Measurements from ENCODE around the gene ABCC2.

- TF ChIP-seq, protein P1, sequence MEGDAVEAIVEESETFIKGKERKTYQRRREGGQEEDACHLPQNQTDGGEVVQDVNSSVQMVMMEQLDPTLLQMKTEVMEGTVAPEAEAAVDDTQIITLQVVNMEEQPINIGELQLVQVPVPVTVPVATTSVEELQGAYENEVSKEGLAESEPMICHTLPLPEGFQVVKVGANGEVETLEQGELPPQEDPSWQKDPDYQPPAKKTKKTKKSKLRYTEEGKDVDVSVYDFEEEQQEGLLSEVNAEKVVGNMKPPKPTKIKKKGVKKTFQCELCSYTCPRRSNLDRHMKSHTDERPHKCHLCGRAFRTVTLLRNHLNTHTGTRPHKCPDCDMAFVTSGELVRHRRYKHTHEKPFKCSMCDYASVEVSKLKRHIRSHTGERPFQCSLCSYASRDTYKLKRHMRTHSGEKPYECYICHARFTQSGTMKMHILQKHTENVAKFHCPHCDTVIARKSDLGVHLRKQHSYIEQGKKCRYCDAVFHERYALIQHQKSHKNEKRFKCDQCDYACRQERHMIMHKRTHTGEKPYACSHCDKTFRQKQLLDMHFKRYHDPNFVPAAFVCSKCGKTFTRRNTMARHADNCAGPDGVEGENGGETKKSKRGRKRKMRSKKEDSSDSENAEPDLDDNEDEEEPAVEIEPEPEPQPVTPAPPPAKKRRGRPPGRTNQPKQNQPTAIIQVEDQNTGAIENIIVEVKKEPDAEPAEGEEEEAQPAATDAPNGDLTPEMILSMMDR (IDR thresholded peaks at IDR 0.05): no peak
- TF ChIP-seq EZH2 (IDR thresholded peaks at IDR 0.05; ENCODE audit: borderline replicate concordance, insufficient read depth, low read depth, low read length, poor library complexity, severe bottlenecking): no peak
These were observed 62.1 kb downstream of the ABCC2 start for GRCh38 chr10:99844433-99844955.
